ENCODE data around the gene MKKS. TPM values are rescaled to one million over a fixed set of nuclear protein-coding genes. Genes with fewer than 3 reads are reported as not detected.

The MKKS gene
- total and polyA plus RNA-seq, 9 donors: 7.7 to 21.9 (median 15.0) TPM

DNA sequence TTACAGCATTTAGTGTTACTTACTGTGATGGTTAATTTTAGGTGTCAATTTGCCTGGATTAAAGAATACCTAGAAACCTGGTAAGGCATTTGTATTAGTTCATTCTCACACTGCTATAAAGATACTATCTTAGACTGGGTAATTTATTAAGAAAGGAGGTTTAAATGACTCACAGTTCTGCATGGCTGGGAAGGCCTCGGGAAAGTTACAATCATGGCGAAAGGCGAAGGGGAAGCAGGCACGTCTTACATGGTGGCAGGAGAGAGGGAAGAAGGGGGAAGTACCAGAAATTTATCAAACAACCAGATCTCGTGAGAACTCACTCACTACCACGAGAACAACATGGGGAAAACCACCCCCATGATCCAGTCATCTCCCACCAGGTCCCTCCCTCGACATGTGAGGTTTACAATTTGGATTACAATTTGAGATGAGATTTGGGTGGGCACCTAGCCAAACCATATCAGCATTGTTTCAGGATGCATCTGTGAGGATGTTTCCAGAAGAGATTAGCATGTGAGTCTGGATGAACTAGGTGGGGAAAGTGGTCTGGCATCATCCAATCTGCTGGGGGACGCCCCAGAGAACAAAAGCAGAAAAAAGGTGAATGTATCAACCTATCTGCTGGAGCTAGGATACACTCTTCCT, 76.8 kb downstream of the MKKS start:
- Histone ChIP-seq H3K36me3 (no peaks in the 10 kb centered on the region), H3K4me1 (ENCODE audit: insufficient read depth) (peaks cover 3% of the 10 kb centered on the region), H3K4me3 (no peak overlapping the region), H3K9me3 (no peaks in the 10 kb centered on the region), H3K27ac (no peak overlapping the region), H3K27me3 (no peaks in the 10 kb centered on the region)
- DNase-seq: no peak
- no peak for TF ChIP-seq CTCF (IDR thresholded peaks at IDR 0.05)
- no peak for TF ChIP-seq POLR2A (IDR thresholded peaks at IDR 0.05)
- TF ChIP-seq EP300 (IDR thresholded peaks at IDR 0.05): no peak
- WGBS, 3 donors: 85 to 93% (median 89%) methylated on average over 8 of the region's 8 CpGs
- intact Hi-C loops (cut with DNase I): no loop called here

DNA sequence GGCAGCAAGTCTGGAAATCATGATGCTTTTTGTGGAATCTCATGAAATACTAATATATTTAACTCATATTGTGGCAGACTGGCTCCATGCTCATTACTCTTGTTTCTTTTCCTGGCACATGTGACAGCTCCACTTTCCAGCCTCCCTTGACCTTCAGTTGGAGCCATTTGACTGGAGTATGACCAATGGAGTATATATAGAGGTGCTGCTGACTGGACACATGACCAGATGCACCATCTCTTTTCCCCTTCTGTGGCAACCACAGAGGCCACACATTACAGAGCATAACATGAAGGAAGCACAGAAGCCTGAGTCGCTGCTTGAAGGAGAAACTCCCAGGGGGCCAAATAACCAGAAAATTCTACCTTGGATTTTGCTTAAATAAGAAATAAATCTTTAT, 77.4 kb downstream of the MKKS start:
- no peak for DNase-seq
- intact Hi-C loops (cut with DNase I): no loop called here
- Histone ChIP-seq H3K27ac (no peak overlapping the region), H3K27me3 (no peaks in the 10 kb centered on the region), H3K4me1 (ENCODE audit: insufficient read depth) (peaks cover 3% of the 10 kb centered on the region), H3K4me3 (no peak overlapping the region), H3K36me3 (no peaks in the 10 kb centered on the region), H3K9me3 (no peaks in the 10 kb centered on the region)
- TF ChIP-seq CTCF (IDR thresholded peaks at IDR 0.05): no peak
- no peak for TF ChIP-seq EP300 (IDR thresholded peaks at IDR 0.05)
- no peak for TF ChIP-seq POLR2A (IDR thresholded peaks at IDR 0.05)
- 96 to 100% (median 96%) methylated on average over 1 of the region's 1 CpG for WGBS, 3 donors

GRCh38 chr20:10352934-10353824, 80.8 kb downstream of the MKKS start:
- Histone ChIP-seq H3K27me3 (no peaks in the 10 kb centered on the region), H3K9me3 (no peaks in the 10 kb centered on the region), H3K4me1 (ENCODE audit: insufficient read depth) (peaks cover 3% of the 10 kb centered on the region), H3K36me3 (no peaks in the 10 kb centered on the region), H3K27ac (no peak overlapping the region), H3K4me3 (no peak overlapping the region)
- 1 to 14% (median 4%) methylated on average over 6 of the region's 6 CpGs for WGBS, 3 donors
- intact Hi-C loops (cut with DNase I): no loop called here
- no peak for DNase-seq
- TF ChIP-seq EP300 (IDR thresholded peaks at IDR 0.05) (no peak), CTCF (IDR thresholded peaks at IDR 0.05) (no peak), POLR2A (IDR thresholded peaks at IDR 0.05) (no peak)

Other genes starting within 250 kb of the MKKS start
- 10 to 100 TPM in 5 of 7 donors, 1 to 10 TPM in 2; 5.1 to 19.8 (median 13.0) TPM for gene SNAP25, start 215.4 kb downstream of the MKKS start, total RNA-seq
- gene SNAP25, start 215.4 kb downstream of the MKKS start, polyA plus RNA-seq: 1 to 10 TPM; 6.3 to 6.4 TPM
- gene SLX4IP, start 1.1 kb upstream of the MKKS start, total RNA-seq: 1 to 10 TPM; 1.7 to 5.1 (median 3.0) TPM
- 1 to 10 TPM in 1 of 2 donors, under 1 TPM in 1; 0.98 to 2.8 TPM for gene SLX4IP, start 1.1 kb upstream of the MKKS start, polyA plus RNA-seq
- 10 to 100 TPM; 27.1 to 69.7 (median 41.0) TPM for gene JAG1, start 239.8 kb upstream of the MKKS start, total RNA-seq
- gene JAG1, start 239.8 kb upstream of the MKKS start, polyA plus RNA-seq: 10 to 100 TPM; 37.5 to 60.5 TPM